GM08714 (cell line): ENCODE data around the gene RPSA.
"Not testable (repeated sequence)": the region's sequence is repeated elsewhere in the genome, so short reads cannot be mapped to it uniquely, and the experiment has no call there.

Experiments used
- H3K4me3 ChIP-seq: fragments of 200-500 bp; sonication (Bioruptor generic); 2 replicates; pipeline ENCODE4 v1.5.1; 2014; ENCODE audit warnings: mild to moderate bottlenecking, low read length, inconsistent platforms
- ZNF274 ChIP-seq: IDR thresholded peaks from 2 replicates; pipeline ENCODE4 v1.6.1; 2012; ENCODE audit warnings: mild to moderate bottlenecking, low read depth, low read length

RPSA gene

DNA sequence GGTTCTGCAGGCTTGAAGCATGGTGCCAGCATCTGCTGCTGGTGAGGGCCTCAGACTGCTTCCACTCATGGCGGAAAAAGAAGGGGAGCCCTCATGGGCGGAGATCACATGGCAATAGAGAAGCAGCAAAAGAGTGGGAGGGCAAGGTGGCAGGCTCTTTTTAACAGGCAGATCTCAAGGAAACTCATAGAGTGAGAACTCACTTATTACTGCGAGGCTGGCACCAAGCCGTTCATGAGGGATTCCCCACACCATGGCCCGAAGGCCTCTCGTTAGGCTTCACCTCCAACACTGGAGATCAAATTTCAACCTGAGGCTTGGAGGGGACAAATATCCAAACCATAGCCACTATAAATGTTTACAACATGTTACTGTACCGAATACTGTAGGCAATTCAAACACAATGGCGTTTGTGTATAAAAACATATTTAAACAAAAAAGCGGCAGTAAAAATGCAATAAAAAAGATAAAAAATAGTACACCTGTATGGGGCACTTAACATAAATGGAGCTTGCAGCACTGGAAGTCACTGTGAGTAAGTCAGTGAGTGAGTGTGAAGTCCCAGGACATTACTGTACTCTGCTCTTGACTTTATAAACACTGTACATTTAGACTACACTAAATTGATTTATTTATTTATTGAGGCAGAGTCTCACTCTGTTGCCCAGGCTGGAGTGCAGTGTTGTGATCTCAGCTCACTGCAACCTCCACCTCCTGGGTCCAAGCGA, 42.1 kb downstream of the RPSA start:
- H3K4me3 ChIP-seq, result no peak overlapping the region
- TF ChIP-seq ZNF274, result no peak

DNA sequence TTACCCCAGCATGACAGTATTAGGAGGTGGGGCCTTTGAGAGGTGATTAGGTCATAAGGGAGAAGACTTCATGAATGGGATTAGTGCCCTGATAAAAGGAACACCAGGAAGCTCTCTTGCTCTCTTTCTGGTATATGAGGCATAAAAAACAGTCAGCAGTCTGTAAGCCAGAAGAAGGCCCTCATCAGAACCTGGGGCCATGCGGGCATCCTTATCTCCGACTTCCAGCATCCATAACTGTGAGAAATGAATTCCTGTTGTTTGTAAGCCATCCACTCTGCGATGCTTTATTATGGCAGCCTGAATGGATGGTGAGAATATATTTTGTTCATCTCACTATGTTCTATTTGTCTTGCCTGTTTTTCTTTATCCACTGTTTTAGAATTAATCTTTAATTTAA, 43.3 kb downstream of the RPSA start:
- no peak overlapping the region for H3K4me3 ChIP-seq
- TF ChIP-seq ZNF274, result no peak

DNA sequence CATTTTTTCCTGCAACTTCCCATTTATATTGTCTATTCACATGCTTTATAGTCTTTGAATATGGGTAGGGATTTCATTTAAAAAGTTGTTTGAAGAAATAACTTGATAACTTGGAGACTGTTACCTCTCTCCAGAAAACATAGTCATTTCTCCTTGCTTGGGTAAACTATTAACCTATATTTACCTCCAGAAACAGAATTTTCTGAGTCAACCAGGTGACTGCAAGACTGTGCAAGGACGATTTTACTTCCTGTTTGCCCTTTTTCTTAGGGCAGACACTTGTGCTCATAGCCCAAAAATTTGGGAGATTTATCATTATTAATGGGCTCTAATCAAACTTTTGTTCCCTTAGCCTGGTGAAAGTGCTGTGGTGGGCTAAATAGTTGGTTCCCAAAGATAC, 46.6 kb downstream of the RPSA start:
- no peak overlapping the region for H3K4me3 ChIP-seq
- TF ChIP-seq ZNF274, result no peak

DNA sequence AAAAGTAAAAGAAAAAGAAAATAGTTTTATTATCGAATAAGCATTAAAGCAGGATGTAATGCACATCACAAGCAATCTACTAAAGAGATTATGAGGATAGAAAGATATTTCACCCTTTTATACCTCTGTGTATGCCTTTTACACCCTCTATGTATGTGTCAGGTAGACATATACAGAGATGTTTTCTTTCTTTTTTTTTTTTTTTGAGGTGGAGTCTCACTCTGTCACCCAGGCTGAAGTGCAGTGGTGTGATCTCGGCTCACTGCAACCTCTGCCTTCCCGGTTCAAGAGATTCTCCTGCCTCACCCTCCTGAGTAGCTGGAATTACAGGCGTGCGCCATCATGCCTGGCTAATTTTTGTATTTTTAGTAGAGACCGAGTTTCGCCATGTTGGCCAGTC, 47.4 kb downstream of the RPSA start:
- not testable (repeated sequence) for H3K4me3 ChIP-seq

DNA sequence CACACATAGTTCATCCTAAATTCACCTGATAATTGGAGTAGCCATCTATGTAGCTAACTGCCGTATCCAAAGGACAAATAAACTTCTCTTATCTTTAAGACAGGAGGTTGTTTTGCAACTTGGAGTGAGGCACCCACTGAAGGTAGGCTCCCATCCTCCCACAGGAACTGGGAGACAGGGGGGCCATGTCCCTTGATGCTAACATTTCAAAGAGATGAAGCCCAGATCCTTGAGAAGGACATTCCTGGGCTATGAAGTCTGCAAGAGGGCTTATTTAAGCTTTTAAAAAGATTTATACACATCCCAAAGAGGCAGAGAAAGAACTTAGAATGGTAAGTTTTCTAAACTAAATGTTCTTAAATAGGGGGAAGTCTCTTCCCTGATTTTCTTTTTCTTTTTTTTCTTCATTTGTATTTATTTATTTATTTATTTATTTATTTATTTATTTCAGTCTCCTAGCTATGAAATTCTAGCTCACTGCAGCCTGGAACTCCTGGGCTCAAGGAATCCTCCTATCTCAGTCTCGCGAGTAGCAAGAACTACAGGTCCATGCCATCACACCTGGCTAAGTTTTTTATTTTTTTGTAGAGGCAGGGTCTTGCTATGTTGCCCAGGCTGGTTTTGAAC, 48.2 kb downstream of the RPSA start:
- H3K4me3 ChIP-seq, result no peak overlapping the region
- TF ChIP-seq ZNF274, result no peak

DNA sequence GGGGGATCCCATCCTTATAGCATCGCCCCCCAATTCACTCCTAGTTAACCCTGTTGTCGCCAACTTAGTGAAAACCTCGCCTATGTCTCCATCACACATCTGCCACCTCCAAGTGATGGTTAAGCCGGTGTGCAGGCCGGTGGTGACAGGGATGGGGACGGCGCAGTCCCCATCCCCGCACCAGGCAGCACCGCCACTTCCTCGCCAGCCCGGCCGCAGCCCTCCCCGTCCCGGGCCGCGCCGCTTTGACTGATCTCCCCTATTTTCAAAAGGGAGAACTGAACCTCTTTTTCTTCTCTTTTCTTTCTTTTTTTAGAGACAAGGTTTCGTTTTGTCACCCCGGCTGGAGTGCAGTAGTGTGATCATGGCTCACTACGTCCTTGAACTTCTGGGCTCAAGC, 49.6 kb downstream of the RPSA start:
- no peak overlapping the region for H3K4me3 ChIP-seq
- TF ChIP-seq ZNF274, result no peak

DNA sequence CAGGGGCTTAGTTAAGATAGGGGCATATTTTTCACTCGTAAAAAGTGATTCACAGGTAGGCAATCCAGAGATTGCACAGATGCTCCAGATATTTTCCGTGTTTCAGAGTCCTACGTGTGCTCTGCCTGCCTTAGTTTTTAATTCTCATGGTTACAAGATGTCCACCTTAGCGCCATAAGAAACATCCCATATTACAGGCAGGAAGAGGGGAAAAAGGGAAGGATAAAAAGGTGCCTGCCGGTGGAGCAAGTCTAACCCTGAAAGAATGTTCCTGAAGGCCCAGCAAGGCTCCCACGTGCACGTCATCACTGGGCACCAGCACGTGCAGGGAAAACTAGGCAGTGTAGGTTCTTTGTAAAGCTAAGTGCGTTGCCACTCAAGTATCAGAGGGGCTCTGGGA, 50.8 kb downstream of the RPSA start:
- no peak overlapping the region for H3K4me3 ChIP-seq
- TF ChIP-seq ZNF274, result no peak

DNA sequence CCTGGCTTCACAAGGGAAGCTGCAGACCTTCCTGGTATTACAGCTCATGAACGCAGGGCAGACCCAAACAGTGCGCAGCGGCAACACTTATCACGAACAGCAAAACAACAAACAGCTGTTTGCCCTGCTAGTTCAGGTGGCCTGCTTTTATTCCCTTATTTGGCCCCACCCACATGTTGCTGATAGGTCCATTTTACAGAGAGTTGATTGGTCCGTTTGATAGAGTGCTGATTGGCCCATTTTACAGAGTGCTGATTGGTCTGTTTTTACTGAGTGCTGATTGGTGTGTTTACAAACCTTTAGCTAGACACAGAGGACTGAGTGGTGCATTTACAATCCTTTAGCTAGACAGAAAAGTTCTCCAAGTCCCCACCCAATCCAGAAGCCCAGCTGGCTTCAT, 52.1 kb downstream of the RPSA start:
- not testable (repeated sequence) for H3K4me3 ChIP-seq

DNA sequence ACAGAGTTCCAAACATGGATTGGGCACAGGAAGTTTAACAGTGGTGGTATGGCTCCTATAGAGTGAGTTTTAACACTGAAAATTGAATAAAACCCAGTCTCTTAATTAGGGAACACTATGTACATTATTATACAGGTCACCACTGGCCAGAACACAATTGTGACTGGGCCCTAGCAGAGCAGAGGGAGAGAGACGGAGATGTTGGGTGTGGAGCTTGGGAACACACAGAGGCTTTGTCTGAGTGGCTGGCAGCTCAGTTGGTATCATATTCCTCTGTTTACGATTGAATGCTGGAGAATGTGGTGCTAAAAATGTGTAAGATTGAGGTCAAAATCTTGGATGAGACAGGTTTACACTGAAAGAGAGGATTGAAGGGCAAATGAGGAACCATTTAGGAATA, 54.2 kb downstream of the RPSA start:
- H3K4me3 ChIP-seq, result no peak overlapping the region
- no peak for TF ChIP-seq ZNF274
